ENCODE results near the gene BNIP3.

DNA sequence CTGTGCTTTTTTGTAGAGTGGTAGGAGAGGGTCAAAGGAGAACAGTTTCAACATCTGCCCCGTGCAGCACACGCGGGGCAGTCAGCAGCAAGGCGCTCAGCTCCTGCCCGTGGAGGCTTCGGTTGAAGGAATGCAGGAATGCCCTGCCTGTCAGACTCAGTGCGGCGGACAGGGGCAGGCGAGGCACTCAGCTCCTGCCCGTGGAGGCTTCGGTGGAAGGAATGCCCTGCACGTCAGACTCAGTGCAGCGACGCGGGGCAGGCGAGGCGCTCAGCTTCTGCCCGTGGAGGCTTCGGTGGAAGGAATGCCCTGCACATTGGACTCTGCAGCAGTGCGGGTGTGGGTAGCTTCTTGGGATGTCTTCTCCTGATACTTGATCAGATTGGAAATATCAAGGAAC is 43.9 kb downstream of the BNIP3 start:
- TF ChIP-seq CTCF (IDR thresholded peaks at IDR 0.05) (no peak), POLR2A (IDR thresholded peaks at IDR 0.05) (no peak)

Measured in upper lobe of left lung (tissue), 4 donors.